ENCODE results near the gene KNDC1.
"Not testable (repeated sequence)": the region's sequence is repeated elsewhere in the genome, so short reads cannot be mapped to it uniquely, and the experiment has no call there.

The KNDC1 gene

GRCh38 chr10:133162178-133162909 is 2.3 kb downstream of the KNDC1 start:
- DNase-seq: peak in 51 of 58 donors; percentile 36 to 92 (median 74)

GRCh38 chr10:133162910-133163856 is 3.2 kb downstream of the KNDC1 start:
- DNase-seq: peak in 15 of 58 donors; percentile 17 to 54 (median 41)

- DNase-seq: peak in 6 of 58 donors; percentile 22 to 36 (median 25)
Measured at GRCh38 chr10:133163889-133164815, 4.1 kb downstream of the KNDC1 start.

- DNase-seq: no peak
Measured at GRCh38 chr10:133164816-133165555, 5.0 kb downstream of the KNDC1 start.

GRCh38 chr10:133165556-133166503 is 5.8 kb downstream of the KNDC1 start:
- no peak for DNase-seq

- no peak for DNase-seq
Measured at GRCh38 chr10:133166504-133166827, 6.4 kb downstream of the KNDC1 start.

- DNase-seq: peak in 41 of 58 donors; percentile 24 to 86 (median 64)
Measured at GRCh38 chr10:133166828-133167692, 7.0 kb downstream of the KNDC1 start.

- DNase-seq: no peak
Measured at GRCh38 chr10:133167693-133168616, 7.9 kb downstream of the KNDC1 start.

GRCh38 chr10:133168617-133169031 is 8.6 kb downstream of the KNDC1 start:
- DNase-seq: no peak

- DNase-seq: no peak
Measured at GRCh38 chr10:133169173-133169947, 9.3 kb downstream of the KNDC1 start.

GRCh38 chr10:133170092-133170491 is 10.1 kb downstream of the KNDC1 start:
- no peak for DNase-seq

- DNase-seq: no peak
Measured at GRCh38 chr10:133173860-133174640, 14.0 kb downstream of the KNDC1 start.

GRCh38 chr10:133174689-133175263 is 14.8 kb downstream of the KNDC1 start:
- DNase-seq: no peak

- DNase-seq: not testable (repeated sequence)
Measured at GRCh38 chr10:133175624-133176023, 15.6 kb downstream of the KNDC1 start.

- DNase-seq: no peak
Measured at GRCh38 chr10:133176546-133176945, 16.5 kb downstream of the KNDC1 start.

All from anterior cingulate cortex (tissue), 58 donors.